ENCODE results near the gene CCR3. TPM values are rescaled to one million over a fixed set of nuclear protein-coding genes. Genes with fewer than 3 reads are reported as not detected.
"Not testable (repeated sequence)": the region's sequence is repeated elsewhere in the genome, so short reads cannot be mapped to it uniquely, and the experiment has no call there.

The CCR3 gene
- not detected in 2 replicates for total RNA-seq (2014; rRNA removed; shearing (Covaris generic))

DNA sequence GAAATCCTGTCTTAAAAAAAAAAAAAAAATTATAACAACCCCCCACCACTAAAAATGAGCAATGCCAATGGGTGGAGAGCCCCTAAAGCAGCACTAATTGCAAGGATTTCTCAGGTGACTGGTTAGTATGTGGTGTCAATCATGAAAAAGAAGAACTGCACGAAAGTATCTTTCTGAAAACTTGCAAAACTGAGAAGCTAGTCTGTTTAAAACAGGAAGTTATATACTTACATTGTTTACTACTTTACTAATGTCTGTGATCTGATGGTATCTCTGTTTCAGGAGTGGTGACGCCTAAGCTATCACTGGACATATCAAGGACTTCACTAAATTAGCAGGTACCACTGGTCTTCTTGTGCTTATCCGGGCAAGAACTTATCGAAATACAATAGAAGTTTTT is at the start of gene CCR3:
CCR3 (plus strand) TSS at position 341 of the 400 bp plus-strand sequence. CDS start 22,699 bp downstream, outside the sequence.
- DNase-seq (ENCODE audit: low spot score) = no peak

DNA sequence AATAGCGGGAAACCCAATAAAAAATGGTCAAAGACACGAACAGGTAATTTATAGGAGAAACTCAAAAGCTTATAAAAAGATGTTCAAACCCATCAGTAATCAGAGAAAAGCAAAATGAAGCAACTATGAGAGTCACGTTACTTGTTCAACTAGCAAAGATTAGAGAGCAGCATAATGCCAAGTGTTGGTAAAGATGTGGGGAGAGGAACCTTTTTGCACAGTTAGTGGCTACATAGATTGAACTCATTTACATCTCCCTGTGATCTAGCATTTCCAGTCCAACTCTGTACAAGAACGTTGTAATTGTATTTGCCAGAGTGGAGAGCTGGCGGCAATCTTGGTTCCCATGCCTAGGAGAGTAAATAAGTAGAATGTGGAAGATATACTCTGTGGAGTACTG is 49.3 kb upstream of the CCR3 start:
- no peak for DNase-seq (ENCODE audit: low spot score)

DNA sequence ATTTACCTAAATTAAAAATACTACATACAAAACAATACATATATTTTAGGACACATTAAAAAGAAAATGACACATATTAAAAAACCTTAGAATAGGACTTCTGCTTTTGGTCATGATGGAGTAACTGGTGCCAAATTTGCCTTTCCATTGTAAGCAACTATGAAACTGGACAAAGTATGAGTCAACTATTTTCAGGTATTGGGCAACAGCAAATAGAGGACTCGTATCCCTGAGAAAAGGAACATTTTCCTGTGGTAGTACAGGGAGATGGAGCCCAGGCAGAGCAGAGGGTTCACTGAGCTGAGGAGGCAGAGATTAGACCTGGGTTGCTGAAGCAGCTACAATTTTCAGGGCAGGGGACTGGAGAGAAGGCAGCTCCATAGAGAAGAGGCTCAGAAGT is 48.8 kb upstream of the CCR3 start:
- no peak for DNase-seq (ENCODE audit: low spot score)

- DNase-seq (ENCODE audit: low spot score) = no peak
Observed at GRCh38 chr3:46194868-46195553, 47.2 kb upstream of the CCR3 start.

DNA sequence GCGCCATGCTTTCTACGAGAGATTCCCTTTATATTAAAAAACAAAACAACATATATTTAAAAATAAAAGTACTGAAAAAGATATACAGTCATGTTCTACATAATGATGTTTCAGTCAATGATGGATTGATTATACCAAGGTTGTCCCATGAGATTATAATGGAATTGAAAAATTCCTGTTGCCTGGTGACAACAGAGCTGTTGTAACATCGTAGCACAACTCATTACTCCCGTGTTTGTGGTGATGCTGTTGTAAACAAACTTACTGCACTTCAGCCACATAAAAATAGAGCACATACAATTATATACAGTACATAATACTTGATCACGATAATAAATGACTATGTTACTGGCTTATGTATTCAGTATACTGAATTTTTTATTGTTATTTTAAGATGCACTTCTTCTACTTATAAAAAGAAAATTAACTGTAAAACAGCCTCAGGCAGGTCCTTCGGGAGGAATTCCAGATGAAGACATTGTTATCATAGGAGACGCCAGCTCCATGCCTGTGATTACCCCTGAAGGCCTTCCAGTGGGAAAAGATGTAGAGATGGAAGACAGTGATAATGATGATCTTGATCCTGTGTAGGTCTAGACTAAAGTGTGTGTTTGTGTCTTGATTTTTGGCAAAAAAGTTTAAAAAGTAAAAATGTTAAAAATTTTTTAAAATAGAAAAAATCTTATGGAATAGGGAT is 45.9 kb upstream of the CCR3 start:
- no peak for DNase-seq (ENCODE audit: low spot score)

DNA sequence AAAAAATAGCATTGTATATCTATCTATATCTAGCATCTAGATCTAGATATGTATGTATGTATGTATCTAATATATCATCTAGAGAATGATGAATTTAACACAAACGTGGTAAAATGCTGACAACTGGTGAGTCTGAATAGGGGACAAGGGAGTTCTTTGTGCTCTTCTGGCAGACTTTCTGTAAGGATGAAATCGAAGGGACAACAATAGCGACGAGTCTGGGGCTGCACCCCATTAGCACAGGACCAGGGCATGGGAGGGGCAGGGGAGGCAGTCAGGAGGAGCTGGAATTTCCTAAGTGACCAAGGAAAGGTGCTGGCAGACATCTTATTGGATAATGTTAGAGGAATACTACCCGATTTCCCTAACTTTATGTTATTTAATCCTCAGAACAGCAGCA is 42.0 kb upstream of the CCR3 start:
- DNase-seq (ENCODE audit: low spot score) = no peak

DNA sequence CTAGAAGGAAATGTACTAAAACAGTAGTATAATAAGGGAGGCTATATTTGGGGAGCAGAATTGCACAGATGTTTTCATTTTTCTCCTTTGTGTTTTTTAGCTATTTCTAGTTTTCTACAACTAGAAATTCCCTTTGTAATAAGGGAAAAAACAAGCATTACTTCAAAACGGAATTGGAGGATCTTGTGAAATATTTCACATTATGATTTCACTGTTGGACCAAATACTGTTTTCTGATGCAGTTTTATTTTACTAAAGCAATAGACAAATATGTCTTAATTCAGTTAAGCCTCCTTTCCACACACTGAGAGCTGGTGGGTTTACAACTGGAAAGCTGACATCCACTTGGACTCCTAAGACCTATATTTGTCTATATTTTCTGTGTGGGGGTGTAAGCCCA is 41.5 kb upstream of the CCR3 start:
- DNase-seq (ENCODE audit: low spot score) = no peak

GRCh38 chr3:46202535-46202934 is 39.7 kb upstream of the CCR3 start:
- no peak for DNase-seq (ENCODE audit: low spot score)

- no peak for DNase-seq (ENCODE audit: low spot score)
Observed at GRCh38 chr3:46203681-46204080, 38.6 kb upstream of the CCR3 start.

GRCh38 chr3:46205286-46205960 is 36.8 kb upstream of the CCR3 start:
- DNase-seq (ENCODE audit: low spot score) = no peak

DNA sequence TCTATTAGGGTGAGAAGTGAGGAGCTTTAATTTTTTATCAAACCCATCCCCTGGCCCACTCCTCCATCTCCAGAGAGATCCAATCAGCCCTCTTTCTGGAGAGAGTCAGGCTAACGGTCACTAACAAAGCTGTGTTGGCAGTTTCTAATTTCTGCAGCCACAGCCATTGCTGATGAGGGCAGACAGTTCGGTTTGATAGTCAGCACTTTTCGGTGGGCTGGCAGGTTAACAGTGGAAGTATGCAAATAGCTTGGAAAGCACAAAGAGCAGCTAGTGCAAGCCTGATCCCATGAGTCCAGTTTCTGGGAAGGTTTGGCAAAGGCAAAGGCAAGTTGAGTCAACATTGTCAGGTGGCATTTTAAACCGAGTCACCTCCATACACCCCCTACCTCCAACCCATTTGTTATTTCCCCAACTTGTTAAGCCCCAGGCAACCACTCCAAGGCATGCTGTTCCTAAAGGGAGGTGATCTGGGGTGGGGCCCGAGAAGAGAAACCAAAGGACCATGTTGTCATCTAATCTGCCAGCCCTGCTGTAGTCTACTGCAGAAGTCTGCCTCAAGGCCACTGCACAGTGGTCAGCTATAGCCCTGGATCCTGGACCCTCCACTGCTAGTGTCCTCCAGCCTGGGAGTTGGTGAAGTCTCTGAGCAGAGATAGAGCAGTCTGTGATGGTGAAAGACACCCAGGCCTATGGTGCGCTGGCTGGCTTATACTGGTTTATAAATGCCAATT is 35.8 kb upstream of the CCR3 start:
- DNase-seq (ENCODE audit: low spot score) = no peak

DNA sequence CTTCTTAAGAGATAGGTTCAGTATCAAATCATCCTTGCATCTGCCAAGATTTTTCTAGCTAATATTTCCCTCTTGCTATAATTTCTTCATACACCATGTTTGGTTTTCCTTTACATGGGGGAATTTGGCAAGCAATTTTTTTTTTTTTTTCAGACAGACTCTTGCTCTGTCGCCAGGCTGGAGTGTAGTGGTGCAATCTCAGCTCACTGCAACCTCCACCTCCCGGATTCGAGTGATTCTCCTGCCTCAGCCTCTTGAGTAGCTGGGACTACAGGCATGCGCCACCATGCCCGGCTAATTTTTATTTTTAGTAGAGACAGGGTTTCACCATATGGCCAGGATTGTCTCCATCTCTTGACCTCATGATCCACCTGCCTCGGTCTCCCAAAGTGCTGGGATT is 34.7 kb upstream of the CCR3 start:
- not testable (repeated sequence) for DNase-seq (ENCODE audit: low spot score)

- peak; percentile 44 for DNase-seq (ENCODE audit: low spot score)
Observed at GRCh38 chr3:46208167-46208704, 34.0 kb upstream of the CCR3 start, which contains the start of gene CCR1. Gene CCR1 (minus strand): TSS chr3:46208313. CDS start chr3:46204313, 4,000 bp downstream.

DNA sequence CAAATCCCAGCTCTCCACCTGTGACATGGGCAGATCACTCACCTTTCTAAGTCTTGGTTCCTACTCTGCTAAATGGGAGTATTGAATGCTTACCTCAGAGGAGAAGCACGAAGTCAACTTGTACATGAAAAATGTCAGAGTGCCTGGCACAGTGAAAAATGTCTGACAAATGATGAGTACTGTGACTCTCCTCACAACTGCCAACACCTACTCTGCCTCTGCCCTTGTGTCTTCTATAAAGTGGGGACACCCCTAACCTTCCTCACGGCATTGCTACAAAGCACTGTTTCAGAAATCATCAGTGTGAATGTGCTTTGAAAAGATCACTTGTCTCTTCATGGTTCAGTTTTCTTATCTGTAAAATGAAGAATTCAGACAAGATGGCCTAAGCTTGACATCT is 33.2 kb upstream of the CCR3 start:
- DNase-seq (ENCODE audit: low spot score) = no peak

DNA sequence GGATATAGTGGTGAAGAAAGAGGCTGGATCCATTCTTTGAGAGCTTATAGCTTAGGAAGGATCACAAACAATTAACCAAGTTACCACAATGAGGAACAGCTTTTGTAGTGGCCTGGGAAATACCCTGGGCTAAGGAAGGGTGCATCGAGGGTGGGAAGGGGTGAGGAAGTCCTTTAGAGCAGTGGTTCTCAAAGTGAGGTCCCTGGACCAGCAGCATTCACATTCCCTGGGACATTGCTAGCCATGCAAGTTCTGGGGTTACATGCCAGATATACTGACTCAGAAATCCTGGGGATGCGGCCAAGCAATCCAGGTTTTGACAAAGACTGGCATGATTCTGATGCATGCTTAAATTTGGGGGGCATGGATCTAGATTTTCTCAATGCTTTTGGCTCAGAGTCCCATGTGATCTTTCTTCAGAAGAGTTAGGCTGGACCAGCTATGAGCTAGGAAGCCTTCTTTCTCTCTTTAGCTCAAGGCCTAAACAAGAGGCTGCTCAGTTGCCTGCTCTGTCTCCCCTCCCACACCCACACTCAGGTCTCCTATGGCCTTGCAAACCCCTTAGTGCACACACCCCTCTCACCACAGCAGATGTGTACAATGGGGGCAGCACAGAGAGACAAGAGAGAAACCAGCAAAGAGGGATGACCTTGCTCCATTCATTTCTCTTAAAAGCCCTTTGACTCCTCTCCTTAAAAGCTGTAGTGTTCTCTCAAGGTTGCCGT is 32.4 kb upstream of the CCR3 start:
- no peak for DNase-seq (ENCODE audit: low spot score)

- no peak for DNase-seq (ENCODE audit: low spot score)
Observed at GRCh38 chr3:46212101-46212500, 30.2 kb upstream of the CCR3 start.

DNA sequence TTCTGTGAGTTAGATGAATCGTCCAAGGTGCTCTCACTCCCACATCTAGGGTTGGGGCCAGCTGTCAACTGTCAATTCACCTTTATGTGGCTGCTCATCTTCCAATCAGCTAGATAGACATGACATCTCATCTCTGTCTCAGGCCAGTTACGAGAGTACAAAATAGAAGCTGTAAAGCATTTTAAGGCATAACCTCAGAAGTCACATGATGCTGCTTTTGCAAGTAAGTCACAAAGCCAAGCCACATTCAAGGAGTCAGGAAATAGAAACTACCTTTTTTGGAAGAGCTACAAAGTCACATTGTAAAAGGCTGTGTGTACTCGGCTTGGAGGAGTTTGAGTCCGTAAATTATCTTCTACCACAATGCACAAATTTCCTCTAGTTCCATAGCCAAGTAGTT is 29.1 kb upstream of the CCR3 start:
- DNase-seq (ENCODE audit: low spot score) = no peak

DNA sequence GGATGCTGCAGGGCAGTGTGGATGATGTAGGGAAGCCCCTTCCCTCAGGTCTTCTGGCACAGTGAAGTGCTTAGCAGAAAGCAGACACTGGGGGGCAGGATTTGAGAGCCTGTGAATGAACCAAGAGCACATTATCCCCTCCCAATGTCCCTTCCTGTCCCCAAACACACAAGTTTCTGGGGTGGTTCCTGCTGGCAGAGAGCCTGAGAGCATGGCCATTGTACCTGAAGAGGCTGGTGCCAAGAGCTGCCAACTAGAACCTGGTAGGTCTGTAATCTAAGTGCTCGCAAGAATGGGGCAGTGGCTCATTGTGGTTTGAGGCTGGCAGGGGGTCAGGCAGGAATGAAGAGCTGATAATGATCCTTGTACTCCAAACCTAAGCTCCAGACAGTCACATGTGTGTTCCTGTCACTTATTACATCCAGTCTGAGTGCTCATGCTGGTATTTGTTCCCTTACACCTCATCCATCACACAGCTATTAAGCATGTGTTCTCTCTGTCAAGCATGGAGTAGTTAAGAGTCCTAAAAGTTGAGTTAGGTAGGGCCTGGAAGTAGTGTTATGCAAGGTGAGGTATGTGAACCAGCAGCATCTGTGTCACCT is 27.4 kb upstream of the CCR3 start:
- DNase-seq (ENCODE audit: low spot score) = peak; percentile 15

DNA sequence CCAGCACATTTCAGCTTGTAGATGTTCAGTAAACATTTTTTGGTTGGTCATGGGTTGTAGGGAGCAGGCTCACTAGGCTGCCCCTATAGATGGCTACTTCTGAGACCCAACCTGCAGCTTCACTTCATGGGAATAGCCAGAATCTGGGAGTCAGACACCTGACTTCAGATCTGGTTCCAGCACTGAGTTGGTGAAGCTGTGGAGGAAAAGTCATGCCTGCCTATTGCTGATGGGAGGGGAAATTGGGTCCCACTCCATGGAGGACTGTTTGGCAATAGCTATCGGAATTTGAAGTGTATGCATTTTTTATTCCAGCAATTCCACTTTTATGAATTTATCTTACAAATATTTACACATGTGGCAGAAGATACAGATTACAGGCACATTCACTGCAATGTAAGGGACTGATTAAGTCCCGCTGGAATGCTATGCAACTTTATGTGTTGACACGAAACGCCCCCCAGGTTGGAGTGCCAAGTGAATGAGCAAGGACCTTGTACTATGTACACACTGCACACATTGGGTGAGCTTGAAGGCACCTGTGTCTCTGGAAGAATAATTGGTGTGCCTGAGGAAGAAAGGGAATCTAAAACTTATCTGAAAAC is 26.3 kb upstream of the CCR3 start:
- no peak for DNase-seq (ENCODE audit: low spot score)

DNA sequence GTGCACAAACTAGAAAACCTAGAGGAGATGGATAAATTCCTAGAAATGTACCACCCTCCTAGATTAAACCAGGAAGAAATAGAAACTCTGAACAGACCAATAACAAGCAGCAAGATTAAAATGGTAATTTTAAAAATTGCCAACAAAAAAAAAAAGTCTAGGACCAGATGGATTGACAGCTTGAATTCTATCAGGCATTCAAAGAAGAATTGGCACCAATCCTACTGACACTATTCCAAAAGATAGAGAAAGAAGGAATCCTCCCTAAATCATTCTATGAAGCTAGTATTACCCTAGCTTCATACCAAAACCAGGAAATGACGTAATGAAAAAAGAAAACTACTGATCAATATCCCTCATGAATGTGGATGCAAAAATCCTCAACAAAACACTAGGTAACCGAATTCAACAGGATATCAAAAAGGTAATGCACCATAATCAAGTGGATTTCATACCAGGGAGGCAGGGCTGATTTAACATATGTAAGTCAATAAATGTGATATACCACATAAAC is 24.0 kb upstream of the CCR3 start:
- no peak for DNase-seq (ENCODE audit: low spot score)

All from HT-29 (cell line).